GM19328 (cell line): ENCODE data around the gene DCTN2.
"Not testable (repeated sequence)": the region's sequence is repeated elsewhere in the genome, so short reads cannot be mapped to it uniquely, and the experiment has no call there.

Experiments
- ATAC-seq: cut with Tn5 transposase; IDR thresholded peaks from one replicate; pipeline ENCODE4 v1.9.1; 2021; ENCODE audit warnings: mild to moderate bottlenecking, moderate library complexity; ENCODE audit not compliant: unreplicated experiment

Gene DCTN2

GRCh38 chr12:57517187-57517586 lies 29.8 kb downstream of the DCTN2 start:
- ATAC-seq = no peak

GRCh38 chr12:57516617-57517153 lies 30.3 kb downstream of the DCTN2 start:
- no peak for ATAC-seq

GRCh38 chr12:57515934-57516541 lies 31.0 kb downstream of the DCTN2 start:
- ATAC-seq = no peak

- ATAC-seq = no peak
Measured at GRCh38 chr12:57515408-57515933, 31.5 kb downstream of the DCTN2 start.

GRCh38 chr12:57514720-57515407 lies 32.1 kb downstream of the DCTN2 start:
- no peak for ATAC-seq

GRCh38 chr12:57514246-57514645 lies 32.7 kb downstream of the DCTN2 start:
- ATAC-seq = not testable (repeated sequence)

- ATAC-seq = not testable (repeated sequence)
Measured at GRCh38 chr12:57513677-57514076, 33.3 kb downstream of the DCTN2 start.

- ATAC-seq = no peak
Measured at GRCh38 chr12:57513266-57513665, 33.7 kb downstream of the DCTN2 start.

GRCh38 chr12:57512665-57513064 lies 34.3 kb downstream of the DCTN2 start:
- ATAC-seq = no peak

GRCh38 chr12:57511588-57512325 lies 35.2 kb downstream of the DCTN2 start:
- ATAC-seq = no peak

- no peak for ATAC-seq
Measured at GRCh38 chr12:57511161-57511560, 35.8 kb downstream of the DCTN2 start.

GRCh38 chr12:57507796-57508195 lies 39.2 kb downstream of the DCTN2 start:
- not testable (repeated sequence) for ATAC-seq

GRCh38 chr12:57506541-57506940 lies 40.5 kb downstream of the DCTN2 start:
- ATAC-seq = not testable (repeated sequence)

GRCh38 chr12:57502311-57502969 lies 44.6 kb downstream of the DCTN2 start:
- ATAC-seq = not testable (repeated sequence)

- no peak for ATAC-seq
Measured at GRCh38 chr12:57500213-57500612, 46.8 kb downstream of the DCTN2 start.

- ATAC-seq = no peak
Measured at GRCh38 chr12:57498571-57498970, 48.4 kb downstream of the DCTN2 start.

GRCh38 chr12:57498132-57498502 lies 48.9 kb downstream of the DCTN2 start:
- no peak for ATAC-seq

GRCh38 chr12:57497223-57498131 lies 49.5 kb downstream of the DCTN2 start:
- no peak for ATAC-seq

- no peak for ATAC-seq
Measured at GRCh38 chr12:57496822-57497221, 50.2 kb downstream of the DCTN2 start.
